Smooth muscle cell of the brain vasculature (primary cell): Measurements from ENCODE around the gene ACADL.
"Not testable (repeated sequence)": the region's sequence is repeated elsewhere in the genome, so short reads cannot be mapped to it uniquely, and the experiment has no call there.

ENCODE experiments used
- DNase-seq: peaks from one replicate; pipeline ENCODE4 v3.0.0-alpha.2; 2012; ENCODE audit warnings: low read depth, low spot score

Gene ACADL

DNA sequence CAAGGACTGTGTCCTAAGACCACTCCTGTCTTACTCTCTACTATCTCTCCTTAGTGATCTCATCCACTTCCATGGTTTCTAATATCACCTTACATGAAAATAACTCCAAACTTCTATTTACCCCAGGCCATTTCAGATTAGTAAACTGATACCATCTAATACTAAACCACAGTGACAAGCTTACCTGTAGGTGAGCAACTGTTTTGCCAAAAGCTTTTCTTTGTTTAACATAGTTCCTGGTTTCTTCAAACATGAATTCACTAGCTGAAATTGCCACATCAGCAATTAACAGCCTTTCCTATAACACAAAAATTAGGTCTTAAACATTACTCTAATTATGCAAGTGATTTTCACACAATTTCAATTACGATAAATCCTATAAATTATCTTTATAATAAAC lies 22.1 kb downstream of the ACADL start:
- DNase-seq = no peak

DNA sequence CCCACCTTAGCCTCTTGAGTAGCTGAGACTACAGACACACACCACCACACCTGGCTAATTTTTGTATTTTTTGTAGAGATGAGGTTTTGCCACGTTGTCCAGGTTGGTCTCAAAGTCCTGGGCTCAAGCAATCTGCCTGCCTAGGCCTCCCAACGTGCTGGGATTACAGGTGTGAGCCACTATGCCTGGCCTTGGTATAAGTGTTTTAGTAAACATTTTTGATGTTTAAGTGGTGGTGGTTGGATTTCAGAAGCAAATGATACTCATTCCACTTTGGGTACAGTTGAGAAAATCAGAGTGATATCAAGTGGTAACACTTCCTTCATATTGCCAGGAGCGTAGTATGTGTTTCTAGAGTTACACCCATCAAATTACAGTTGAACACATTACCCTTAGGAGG lies 25.4 kb downstream of the ACADL start:
- no peak for DNase-seq

DNA sequence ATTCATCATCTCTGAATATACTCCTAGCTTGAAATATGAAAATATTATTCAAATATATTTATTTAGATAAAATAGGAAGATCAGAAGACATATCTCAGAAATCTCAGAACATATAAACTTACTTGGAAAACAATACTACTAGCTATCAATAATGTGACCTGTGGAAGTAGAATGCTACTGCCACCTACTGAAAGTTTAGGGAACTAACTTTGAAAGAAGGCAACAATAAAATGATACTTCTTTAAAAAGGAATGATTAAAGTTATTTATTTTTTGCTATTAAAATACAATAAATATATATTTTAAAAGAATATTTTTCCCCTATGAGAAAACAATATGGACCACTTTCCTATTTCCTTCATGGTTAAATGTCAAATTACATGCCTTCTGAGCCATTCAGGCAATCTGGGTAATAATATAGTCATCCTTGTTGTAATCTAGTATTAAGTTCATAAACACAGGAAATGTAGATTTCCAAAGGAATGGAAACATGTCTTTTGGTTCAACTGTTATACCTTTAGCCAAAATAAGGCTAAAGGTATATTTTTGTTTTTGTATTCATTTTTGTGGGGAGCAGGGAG lies 26.0 kb downstream of the ACADL start:
- DNase-seq = peak; percentile 3

DNA sequence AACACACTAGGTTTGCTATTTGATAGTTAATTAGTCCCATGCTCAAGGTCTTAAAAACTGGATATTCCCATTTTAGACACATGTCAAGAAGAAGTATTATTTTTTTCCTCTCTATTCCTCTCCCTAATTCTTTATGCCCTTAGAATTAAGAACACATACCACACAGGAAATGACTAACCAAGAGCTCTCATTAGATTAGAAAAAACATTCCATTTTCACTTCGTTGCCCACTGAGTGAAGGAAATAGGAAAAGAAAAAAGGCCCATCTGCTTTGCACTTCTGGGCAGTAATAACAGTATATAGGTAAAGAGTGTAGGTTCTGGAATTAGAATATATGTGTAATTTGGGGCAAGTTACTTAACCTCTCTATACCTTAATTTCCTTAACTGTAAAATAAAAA lies 26.9 kb downstream of the ACADL start:
- DNase-seq = no peak

DNA sequence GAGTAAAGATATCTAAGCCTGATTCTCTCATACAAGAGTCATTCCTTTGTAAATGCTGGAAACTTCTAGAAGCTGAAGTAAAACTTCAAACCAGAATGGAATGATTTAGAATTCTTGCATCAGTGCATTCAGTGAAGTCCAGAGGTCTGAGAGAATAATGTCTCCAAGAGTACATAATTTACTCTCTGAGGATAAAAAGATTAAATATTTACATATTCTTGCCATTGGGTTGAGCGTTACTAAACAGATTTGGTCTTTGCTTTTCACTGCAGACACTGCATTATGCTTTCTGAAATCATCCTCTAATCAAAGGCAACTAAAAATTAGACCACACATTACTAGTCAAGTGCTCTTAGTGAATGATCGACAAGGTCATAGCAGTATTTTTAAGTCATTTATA lies 27.5 kb downstream of the ACADL start:
- no peak for DNase-seq

DNA sequence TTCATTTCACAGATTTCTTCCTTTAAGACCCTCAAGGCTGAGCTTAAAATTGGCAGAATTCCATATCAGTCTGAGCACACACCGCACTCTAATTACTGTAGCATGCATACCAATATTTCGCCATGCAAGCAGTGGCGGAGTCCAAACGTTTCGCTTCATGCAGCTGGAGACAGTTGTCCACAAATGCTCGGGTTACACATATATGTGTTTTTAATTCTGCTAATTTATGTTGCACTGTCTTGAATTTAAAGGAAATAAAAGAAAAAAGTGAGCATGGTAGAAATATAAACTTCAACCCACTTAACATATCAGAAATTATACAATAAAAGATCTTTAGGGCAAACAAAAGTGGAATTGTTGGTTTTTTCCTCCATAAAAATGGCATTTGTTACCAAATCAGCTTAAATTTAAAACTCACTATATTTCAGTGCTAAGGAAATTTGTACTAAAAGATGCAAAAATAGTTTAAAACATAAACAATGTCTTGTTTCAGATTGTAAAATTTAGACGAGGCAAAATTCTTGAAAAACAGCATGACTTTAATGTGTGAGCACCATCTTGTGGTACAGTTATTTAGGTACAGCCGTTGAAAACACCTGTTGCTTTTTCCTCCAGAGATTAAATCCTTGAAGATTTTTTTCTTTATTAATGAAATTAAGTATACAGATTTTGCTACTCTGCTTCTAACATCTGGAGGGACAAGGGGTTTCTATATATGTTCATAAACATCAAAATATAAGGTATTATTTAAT lies 30.0 kb downstream of the ACADL start:
- peak; percentile 12 for DNase-seq

DNA sequence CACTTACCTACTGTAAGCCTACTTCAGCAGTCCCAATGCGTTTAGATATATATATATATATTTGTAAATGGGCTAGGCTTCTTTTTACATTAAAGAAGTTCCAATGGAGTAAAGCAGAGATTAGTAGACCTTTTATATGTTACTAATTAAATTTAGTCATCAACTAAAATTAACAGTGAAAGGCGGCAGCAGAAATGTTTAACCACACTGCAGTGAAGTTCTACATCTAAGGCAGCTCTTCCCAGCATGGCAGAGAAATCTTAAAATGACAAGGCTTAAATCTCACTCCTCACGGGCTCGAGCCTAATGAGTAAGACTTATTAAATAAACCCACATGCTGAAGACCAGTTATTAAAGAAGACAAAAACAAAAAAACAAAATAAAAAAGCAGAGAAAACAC lies 34.9 kb downstream of the ACADL start:
- no peak for DNase-seq

DNA sequence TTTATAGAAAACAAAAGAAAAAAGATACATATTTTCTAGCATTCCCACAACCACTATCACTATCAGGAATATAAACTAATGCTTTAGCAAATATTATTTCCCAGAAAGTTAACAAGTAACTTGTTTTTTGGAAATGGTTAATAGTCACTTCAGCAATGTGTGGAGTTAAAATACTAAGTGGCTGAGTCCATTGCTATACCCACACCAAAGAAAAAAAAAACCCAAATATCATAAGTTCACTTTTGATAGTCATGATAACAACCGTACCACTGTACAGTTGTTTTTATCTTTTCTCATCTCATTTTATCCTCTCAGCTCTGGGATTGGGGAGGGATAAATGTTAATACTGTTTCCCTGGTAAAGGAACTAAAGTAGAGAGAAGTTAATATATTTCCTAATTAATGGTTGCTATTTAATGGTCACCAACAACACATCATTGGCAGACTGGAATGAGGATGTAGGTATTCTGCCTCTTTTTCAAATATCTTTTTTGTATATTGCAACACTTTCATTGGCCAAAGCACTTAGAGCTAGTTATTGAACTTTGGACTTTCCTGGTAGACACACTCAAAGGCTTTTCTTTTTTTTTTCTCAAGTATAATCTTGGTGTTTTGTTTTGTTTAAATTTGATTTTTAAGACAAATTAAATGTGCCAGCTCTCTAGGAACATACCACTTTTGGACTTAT lies 35.7 kb downstream of the ACADL start:
- no peak for DNase-seq

DNA sequence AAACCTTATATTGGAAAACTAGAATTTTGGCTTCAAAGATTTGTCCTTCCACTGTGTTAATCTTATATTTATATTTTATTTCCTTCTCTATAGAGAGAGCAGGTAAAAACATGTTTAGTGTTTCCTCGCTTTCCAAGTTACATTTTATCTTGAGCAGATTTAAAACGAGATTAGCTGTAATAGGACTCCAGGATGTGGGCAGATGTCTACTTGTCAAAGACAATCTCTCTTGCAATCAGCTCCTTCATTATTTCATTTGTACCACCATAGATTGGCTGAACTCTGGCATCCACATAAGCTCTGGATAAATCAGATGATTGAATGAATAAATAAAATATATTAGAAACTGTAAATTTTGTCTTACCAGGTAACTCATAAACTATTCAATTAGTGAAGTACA lies 36.5 kb downstream of the ACADL start:
- no peak for DNase-seq

DNA sequence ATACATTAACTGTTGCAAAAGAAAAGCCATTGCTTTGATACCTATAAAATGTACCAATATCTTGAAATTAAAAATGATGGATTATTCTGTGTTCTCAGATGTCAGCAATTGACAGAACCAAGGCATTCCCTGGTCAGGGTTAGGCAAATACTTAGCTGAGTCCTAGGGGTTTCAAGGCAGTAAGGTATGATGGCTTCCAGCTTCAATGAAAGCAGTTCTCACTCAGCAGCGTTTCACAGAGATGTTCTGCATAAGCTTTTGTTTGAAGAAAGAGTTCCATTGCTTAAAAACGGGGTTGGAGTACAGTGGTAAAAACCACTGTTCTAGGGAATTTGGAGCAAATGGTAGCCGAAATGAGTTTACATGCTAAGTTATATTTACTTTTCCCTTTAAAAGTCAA lies 37.1 kb downstream of the ACADL start:
- no peak for DNase-seq

DNA sequence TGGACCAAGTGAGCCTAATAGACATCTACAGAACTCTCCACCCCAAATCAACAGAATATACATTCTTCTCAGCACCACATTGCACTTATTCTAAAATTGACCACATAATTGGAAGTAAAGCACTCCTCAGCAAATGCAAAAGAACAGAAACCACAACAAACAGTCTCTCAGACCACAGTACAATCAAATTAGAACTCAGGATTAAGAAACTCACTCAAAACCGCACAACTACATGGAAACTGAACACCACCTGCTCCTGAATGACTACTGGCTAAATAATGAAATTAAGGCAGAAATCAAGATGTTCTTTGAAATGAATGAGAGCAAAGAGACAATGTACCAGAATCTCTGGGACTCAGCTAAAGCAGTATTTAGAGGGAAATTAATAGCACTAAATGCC lies 41.3 kb downstream of the ACADL start:
- DNase-seq = not testable (repeated sequence)

DNA sequence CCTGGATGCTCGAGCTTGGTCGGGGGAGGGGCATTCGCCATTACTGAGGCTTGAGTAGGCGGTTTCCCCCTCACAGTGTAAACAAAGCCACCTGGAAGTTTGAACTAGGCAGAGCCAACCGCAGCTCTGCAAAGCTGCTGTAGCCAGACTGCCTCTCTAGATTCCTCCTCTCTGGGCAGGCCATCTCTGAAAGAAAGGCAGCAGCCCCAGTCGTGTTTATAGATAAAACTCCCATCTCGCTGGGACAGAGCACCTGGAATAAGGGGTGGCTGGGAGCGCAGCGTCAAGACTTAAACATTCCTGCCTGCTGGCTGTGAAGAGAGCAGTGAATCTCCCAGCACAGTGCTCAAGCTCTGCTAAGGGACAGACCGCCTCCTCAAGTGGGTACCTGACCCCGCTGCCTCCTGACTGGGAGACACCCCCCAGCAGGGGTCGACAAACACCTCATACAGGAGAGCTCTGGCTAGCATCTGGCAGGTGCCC lies 43.6 kb downstream of the ACADL start:
- DNase-seq = not testable (repeated sequence)

DNA sequence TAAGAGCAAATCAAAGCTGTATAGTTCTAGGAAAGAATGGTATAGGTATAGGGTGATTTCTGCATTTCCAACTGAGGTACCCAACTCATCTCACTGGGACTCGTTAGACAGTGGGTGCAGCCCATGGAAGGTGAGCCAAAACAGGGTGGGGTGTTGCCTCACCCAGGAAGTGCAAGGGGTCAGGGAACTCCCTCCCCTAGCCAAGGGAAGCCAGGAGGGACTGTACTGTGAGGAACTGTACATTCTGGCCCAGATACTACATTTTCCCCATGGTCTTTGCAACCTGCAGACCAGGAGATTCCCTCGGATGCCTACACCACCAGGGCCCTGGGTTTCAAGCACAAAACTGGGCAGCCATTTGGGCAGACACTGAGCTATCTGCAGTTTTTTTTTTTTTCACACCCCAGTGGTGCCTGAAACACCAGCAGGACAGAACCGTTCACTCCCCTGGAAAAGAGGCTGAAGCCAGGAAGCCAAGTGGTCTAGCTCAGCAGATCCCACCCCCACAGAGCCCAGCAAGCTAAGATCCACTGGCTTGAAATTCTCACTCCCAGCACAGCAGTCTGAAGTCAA lies 44.1 kb downstream of the ACADL start:
- DNase-seq = not testable (repeated sequence)

DNA sequence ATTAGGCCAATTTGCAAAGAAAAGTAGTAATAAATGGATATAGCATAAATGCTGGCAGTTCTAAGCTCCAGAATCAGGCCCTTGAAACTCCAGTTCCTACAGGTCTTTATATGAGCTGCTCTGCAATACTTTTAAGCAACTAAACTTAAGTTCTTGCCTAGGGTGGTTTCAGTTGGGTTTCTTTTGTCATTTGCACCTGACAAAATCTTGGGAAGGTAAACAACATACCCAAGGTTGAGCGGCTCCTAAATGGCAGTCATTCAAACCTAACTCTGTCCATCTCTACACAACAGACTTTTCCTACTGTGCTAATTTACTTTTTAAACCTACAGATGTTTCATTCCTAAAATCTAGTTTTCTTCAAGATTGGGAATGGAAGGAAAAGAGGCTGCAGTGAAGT lies 44.8 kb downstream of the ACADL start:
- no peak for DNase-seq

DNA sequence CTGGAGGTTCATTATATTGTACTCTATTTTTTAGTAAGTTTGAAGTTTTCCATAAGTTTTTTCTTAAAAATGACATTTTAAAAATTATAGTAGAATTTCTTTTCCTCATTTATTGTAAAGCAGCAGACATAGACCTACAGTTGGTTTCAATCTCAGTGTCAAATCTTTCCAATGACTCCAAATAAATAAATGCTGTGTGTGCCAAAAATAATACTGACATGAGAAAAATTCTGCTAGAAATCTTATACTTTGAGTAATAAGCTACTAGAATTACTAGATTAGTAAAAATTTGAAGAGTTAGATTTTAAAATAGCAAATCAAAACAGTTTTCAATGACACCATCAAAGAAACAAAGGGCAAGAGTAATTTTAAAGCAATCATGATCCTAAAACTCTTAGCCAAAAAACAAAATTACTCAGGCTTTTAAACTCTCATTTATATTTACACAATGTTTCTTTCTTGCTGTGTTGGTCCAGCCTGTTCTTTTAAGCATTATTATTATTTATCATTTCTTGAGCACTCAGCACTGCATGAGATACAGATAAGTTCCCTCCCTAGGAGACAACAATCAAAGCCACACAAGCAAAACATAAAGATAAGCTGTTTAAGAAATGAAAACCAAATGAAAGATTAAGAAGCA lies 45.8 kb downstream of the ACADL start:
- no peak for DNase-seq

DNA sequence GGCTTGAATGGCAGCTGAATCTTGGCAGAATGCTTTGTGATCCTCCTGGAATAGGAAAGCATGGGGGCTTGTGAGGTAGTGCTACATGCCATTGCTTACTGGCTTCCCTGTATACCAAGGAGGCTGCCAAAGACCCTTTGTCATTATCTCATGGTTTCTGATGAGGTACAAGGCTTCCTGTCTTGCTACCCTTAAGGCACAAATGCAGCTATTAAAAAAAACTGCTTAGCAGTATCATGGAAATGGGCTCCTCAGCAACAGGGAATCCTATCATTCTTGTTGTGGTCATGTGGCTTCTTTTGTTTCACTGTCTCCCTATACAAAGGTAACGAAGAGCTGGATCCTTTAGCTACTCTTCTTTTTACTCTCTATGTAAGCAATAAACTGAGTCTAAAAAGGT lies 47.5 kb downstream of the ACADL start:
- no peak for DNase-seq

DNA sequence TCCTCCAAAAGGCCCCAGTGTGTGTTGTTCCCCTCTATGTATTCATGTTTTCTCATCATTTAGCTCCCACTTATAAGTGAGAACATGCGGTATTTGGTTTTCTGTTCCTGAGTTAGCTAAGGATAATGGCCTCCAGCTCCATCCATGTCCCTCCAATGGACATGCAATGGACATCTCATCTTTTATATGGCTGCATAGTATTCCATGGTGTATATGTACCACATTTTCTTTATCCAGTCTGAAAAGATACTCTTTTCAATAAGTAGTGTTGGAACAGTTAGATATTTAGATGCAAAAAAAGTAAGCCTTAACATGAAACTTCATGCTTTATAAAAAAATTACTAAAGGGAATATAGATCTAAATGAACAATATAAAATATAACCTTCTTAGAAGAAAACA lies 48.1 kb downstream of the ACADL start:
- DNase-seq = not testable (repeated sequence)

DNA sequence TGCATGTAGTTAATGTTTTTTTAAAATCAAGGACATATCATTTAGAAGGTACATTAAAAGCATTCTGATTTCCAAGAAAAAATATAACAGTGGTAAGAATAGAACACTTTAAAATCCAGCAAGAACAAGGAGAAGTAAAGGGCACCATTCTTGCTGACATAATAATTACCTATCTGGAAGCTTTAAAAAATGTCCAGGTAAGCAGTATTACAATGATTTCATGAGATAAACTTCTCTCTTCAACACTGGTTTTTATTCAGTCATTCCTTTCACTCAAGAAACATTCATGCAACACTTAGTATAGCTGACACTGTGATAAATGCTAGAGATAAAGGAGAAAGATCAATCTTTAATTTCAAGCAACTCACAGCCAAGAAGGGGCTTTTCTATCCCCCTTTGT lies 51.2 kb downstream of the ACADL start:
- DNase-seq = no peak

DNA sequence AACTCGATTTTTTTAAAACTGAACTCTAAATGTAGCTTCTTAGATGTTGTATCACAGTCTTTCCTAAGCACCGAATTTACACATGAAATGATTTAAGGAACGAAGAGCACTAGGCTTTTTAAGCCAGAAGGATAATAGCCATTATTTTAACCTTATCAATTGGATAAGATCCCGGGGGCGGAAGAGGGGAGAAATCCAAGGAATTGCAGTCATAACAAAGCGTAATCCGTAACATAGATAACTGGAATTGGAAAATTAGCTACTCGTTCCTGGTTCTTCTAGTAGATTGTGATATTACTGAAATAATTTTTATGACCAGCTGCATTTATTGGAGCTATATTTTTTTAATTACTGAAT lies 53.0 kb downstream of the ACADL start:
- DNase-seq = no peak

DNA sequence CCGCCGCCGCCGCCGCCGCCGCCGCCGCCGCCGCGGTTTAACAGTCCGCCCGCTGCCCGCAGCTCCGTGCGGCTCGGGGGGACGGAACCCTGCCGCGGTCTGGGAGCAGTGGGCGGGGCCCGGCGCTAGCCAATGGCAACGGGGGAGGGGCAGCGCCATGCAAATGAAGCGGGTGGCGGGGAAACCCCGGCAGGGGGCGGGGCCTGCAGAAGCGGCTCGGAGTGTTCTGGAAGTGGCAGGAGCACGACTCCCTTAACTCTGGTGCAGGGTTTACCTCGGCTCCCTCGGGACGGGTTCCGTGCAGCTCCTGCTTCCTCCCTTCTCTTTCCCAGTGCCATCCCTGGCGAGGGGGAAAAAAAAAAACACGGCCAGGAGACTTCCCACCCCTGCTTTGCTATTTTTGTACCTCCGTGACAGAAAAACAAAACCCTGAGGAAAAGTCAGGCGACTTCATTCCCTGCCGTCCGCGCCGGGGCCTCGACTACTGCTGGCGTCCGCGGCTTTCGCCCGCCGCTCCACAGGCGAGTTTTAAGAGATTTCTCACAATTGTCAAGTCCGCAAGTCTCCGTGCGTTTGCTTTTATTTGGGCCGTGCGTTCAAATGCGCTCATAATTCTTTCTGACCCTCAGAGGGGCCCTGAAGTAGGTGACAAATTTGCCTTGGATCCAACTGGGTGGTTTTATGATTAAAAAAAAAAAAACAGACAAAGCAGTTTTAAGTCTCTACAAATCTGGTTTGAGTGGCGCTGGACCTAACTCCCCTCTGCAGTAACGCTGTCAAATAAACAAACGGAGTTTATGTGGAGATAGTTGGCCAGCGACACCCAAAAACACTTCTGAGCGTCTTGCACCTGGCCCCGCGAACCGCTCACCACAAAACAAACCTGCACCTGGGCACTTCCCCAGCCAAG lies 53.7 kb downstream of the ACADL start, which contains the start of gene KANSL1L:
Gene KANSL1L, minus strand, starts transcription at position 101 of the 910 bp plus-strand sequence. CDS start 16,827 bp downstream, outside the sequence.
- DNase-seq = peak; percentile 89
